ENCODE results near the gene HRG.

Gene HRG

GRCh38 chr3:186620213-186621092 lies 45.4 kb upstream of the HRG start:
- TF ChIP-seq CTCF (IDR thresholded peaks at IDR 0.05; ENCODE audit: control extremely low read depth, extremely low read depth, low read depth, missing control alignments), result no peak
- POLR2A ChIA-PET, result interaction anchor here (0.6 kb wide), 1 partner anchor 48 kb away, joined by 3 read pairs; no protein-coding TSS in a partner anchor
- CTCF ChIA-PET, result interaction anchor here (0.9 to 12.5 kb wide), 6 partner anchors 10 to 960 kb away, joined by 3 to 202 read pairs (median 48); no protein-coding TSS in a partner anchor
- DNase-seq (ENCODE audit: extremely low spot score), result no peak

- ChIA-PET POLR2A (no interaction called here), CTCF (interaction anchor here (0.8 to 1.6 kb wide), 6 partner anchors 9 to 627 kb away, joined by 3 to 4 read pairs (median 3); no protein-coding TSS in a partner anchor)
- no peak for DNase-seq (ENCODE audit: extremely low spot score)
- no peak for TF ChIP-seq CTCF (IDR thresholded peaks at IDR 0.05; ENCODE audit: control extremely low read depth, extremely low read depth, low read depth, missing control alignments)
These were observed 43.7 kb upstream of the HRG start for GRCh38 chr3:186621894-186622650.

GRCh38 chr3:186622651-186623310 lies 43.0 kb upstream of the HRG start:
- POLR2A ChIA-PET, result no interaction called here
- TF ChIP-seq CTCF (IDR thresholded peaks at IDR 0.05; ENCODE audit: control extremely low read depth, extremely low read depth, low read depth, missing control alignments), result no peak
- no peak for DNase-seq (ENCODE audit: extremely low spot score)
- CTCF ChIA-PET, result interaction anchor here (0.8 to 1.4 kb wide), 4 partner anchors 9 to 628 kb away, joined by 3 to 4 read pairs (median 3); no protein-coding TSS in a partner anchor

GRCh38 chr3:186624598-186624997 lies 41.2 kb upstream of the HRG start:
- ChIA-PET POLR2A (no interaction called here), CTCF (interaction anchor here (1.1 to 3.7 kb wide), 2 partner anchors 9 to 681 kb away, joined by 3 to 73 read pairs; no protein-coding TSS in a partner anchor)
- DNase-seq (ENCODE audit: extremely low spot score), result no peak
- TF ChIP-seq CTCF (IDR thresholded peaks at IDR 0.05; ENCODE audit: control extremely low read depth, extremely low read depth, low read depth, missing control alignments), result no peak

- no peak for TF ChIP-seq CTCF (IDR thresholded peaks at IDR 0.05; ENCODE audit: control extremely low read depth, extremely low read depth, low read depth, missing control alignments)
- POLR2A ChIA-PET, result no interaction called here
- CTCF ChIA-PET, result interaction anchor here (1.1 to 3.7 kb wide), 4 partner anchors 10 to 682 kb away, joined by 3 to 73 read pairs (median 5); no protein-coding TSS in a partner anchor
- no peak for DNase-seq (ENCODE audit: extremely low spot score)
These were observed 40.2 kb upstream of the HRG start for GRCh38 chr3:186625600-186626042.

Data from GM10248 (cell line).